ENCODE results near the gene CTBP1.
A peak's percentile ranks its signal among the peaks of the same experiment; 100 is the strongest.

The CTBP1 gene

DNA sequence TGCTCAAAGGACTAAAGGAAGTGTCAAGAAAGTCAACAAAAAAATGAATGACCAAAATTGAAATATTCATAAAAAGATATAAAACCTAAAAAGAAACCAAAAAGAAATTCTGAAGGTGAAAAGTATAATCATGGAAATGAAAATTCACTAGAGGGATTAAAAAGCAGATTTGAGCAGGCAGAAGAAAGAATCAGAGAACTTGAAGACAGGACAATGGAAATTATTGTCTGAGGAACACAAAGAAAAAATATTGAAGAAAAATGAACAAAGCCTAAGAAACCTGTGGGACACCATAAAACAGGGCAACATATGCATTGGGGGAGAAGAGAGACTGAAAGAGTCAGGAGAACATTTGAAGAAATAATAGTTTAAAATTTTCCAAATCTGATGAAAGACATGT is 66.6 kb downstream of the CTBP1 start:
- H3K27ac Mint-ChIP-seq: no peak overlapping the region
- peak overlapping the region in 1 of 2 donors; percentile 45 for H3K4me3 Mint-ChIP-seq
- DNase-seq (no peak), ATAC-seq (replicated peaks) (no peak)
- H3K36me3 Mint-ChIP-seq (ENCODE audit: insufficient read depth): peaks cover 7% of the 10 kb centered on the region
- H3K9me3 Mint-ChIP-seq: peaks cover 8 to 10% of the 10 kb centered on the region in 2 donors
- H3K27me3 Mint-ChIP-seq: no peaks in the 10 kb centered on the region
- peaks cover 30 to 45% of the 10 kb centered on the region in 2 donors for H3K4me1 Mint-ChIP-seq (ENCODE audit: low read depth in 2 of 2)

DNA sequence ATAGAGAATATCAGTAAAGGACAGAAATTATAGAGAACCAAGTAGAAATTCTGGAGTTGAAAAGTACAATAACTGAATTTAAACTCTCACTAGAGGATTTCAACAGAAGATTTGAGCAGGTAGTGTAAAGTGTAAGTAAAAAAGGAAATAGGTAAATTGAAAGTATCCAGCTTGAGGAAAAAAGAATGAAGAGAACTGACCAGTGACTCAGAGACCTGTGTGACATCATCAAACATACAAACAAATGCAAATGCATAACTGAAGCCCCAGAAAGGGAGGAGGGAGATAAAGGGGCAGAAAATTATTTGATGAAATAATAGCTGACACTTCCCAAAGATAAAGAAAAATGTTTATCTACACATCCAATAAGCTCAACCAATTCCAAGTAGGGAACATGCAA is 68.3 kb downstream of the CTBP1 start:
- peaks cover 15% of the 10 kb centered on the region for H3K36me3 Mint-ChIP-seq (ENCODE audit: insufficient read depth)
- H3K27me3 Mint-ChIP-seq: no peaks in the 10 kb centered on the region
- peaks cover 8 to 10% of the 10 kb centered on the region in 2 donors for H3K9me3 Mint-ChIP-seq
- ATAC-seq (replicated peaks) (no peak), DNase-seq (no peak)
- H3K27ac Mint-ChIP-seq: no peak overlapping the region
- H3K4me1 Mint-ChIP-seq (ENCODE audit: low read depth in 2 of 2): peaks cover 40 to 54% of the 10 kb centered on the region in 2 donors
- peak overlapping the region; percentile 3 to 50 for H3K4me3 Mint-ChIP-seq

DNA sequence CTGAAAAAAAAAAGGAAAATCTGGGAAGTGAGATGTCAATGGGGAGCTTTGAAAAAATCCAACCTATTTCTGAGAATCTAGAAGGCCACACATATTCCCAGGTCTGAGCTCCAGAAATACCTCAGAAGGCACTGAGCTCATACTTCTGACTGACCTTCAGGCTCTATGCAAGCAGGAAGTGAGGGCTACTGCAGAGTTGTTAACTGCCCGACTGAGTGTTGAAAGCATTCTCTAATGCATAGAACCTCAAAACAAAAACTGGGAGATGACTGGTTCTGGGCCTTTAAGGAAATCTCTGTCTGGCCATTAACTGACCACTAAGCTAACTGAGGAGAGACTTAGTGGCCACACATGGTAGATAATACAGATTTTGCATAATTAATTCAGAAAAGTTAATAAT is 69.0 kb downstream of the CTBP1 start:
- ATAC-seq (replicated peaks) (no peak), DNase-seq (no peak)
- H3K4me1 Mint-ChIP-seq (ENCODE audit: low read depth in 2 of 2): peaks cover 43 to 57% of the 10 kb centered on the region in 2 donors
- peak overlapping the region in 1 of 2 donors; percentile 50 for H3K4me3 Mint-ChIP-seq
- no peak overlapping the region for H3K27ac Mint-ChIP-seq
- H3K9me3 Mint-ChIP-seq: peaks cover 8 to 10% of the 10 kb centered on the region in 2 donors
- H3K36me3 Mint-ChIP-seq (ENCODE audit: insufficient read depth): peaks cover 15% of the 10 kb centered on the region
- H3K27me3 Mint-ChIP-seq: no peaks in the 10 kb centered on the region

DNA sequence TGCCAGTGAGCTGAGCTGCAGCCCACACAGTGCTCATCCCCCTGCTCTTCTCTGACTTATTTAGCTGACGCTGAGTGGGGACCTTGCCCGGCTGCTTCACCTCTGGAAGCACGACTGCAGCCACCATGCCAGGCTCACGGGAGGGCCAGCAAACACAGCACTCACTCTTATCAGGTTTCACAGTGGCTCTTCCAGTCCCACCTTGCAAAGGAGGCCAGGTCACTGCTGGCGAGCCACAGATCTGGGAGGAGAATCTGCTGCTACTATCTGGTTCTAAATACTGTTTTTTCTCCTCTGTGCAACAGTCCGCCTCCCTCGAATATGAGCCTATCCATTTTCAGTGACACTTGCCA is 69.9 kb downstream of the CTBP1 start:
- Mint-ChIP-seq H3K9me3 (peaks cover 8 to 10% of the 10 kb centered on the region in 2 donors), H3K27ac (peak overlapping the region in 1 of 2 donors; percentile 71), H3K4me3 (peak overlapping the region; percentile 45 to 71), H3K4me1 (ENCODE audit: low read depth in 2 of 2) (peaks cover 41 to 54% of the 10 kb centered on the region in 2 donors), H3K27me3 (no peaks in the 10 kb centered on the region), H3K36me3 (ENCODE audit: insufficient read depth) (peaks cover 15% of the 10 kb centered on the region)
- ATAC-seq (replicated peaks) (no peak), DNase-seq (no peak)

DNA sequence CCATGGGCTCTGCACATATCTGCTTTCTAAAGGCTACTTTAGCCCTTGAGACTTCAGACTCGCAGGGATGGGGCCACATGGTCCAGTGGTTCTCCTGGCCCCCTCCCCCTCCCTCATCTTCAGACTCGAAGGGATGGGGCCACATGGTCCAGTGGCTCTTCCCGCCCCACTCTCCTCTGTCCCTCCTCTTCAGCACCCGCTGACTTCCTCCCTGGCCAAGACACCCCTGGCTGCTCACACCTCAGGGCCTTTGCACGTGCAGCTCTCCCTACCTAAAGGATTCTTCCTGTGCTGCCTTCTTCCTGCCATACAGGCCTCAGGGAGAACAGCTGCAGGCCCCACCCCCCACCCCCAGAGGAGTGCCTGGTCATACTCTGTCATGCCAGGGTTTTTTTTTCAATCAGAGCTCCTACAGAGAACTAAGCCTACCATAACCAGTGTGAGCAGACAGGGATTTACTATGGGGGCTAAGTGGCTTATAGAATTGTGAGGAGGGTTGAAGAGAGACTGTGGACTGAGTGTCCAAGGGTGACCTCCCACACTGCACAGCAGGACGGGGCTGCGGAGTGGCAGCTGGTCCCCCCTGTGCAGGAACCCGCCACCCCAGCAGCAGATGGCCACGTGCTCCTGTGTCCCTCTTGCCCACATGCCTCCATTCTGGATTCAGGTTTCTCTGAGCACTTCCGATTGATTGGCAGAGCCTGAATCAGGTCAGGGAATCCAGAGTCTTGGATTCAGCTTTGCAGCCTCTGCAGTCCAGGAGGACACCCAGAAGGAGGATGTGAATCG is 70.4 kb downstream of the CTBP1 start:
- H3K4me1 Mint-ChIP-seq (ENCODE audit: low read depth in 2 of 2): peaks cover 44 to 51% of the 10 kb centered on the region in 2 donors
- no peak for ATAC-seq (replicated peaks)
- no peak for DNase-seq
- H3K9me3 Mint-ChIP-seq: peaks cover 8 to 10% of the 10 kb centered on the region in 2 donors
- peak overlapping the region; percentile 66 to 71 for H3K4me3 Mint-ChIP-seq
- no peaks in the 10 kb centered on the region for H3K27me3 Mint-ChIP-seq
- peak overlapping the region in 1 of 2 donors; percentile 71 for H3K27ac Mint-ChIP-seq
- peaks cover 15% of the 10 kb centered on the region for H3K36me3 Mint-ChIP-seq (ENCODE audit: insufficient read depth)

DNA sequence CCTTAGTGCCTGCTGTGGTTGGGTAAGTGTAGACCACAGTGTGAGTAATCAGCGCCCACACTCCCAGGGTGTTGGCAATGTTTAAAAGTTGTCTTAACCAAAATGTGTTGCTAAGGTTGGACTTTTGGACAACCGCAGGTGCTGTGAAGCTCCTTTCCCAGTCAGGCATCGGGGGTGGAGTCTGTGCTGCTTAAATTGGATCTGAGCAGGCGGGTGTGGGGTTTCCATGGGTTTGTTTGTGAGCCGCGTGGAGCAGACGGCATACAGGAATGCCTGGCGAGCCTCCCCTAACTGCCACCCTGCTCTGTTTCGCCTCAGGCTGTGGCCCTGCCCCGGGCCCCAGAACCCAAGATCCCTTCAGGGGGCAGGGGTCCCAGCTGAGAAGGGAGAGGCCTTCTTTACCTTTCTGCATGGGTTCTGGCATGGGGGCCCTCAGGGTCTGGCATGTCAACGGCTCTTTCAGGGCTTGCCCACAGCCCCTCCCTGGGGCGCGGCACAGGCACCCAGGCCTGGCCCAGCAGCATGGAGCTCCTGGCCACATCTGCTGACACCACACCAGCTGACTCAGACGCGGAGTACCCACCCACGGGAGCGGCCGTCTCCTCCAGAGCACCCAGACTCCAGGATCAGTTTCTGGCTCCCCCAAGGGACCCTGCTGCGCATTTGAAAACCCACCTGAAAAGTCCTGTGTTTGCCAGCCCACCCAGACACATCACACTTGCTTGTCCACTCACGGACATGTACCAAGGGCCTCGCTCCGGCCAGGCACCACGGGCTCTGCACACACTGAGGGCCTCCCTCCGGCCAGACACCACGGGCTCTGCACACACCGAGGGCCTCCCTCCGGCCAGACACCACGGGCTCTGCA is 71.4 kb downstream of the CTBP1 start:
- Mint-ChIP-seq H3K9me3 (peaks cover 8 to 10% of the 10 kb centered on the region in 2 donors), H3K27me3 (no peaks in the 10 kb centered on the region), H3K27ac (peak overlapping the region; percentile 0 to 2), H3K4me3 (peak overlapping the region; percentile 75), H3K4me1 (ENCODE audit: low read depth in 2 of 2) (peaks cover 48% of the 10 kb centered on the region in 2 donors), H3K36me3 (ENCODE audit: insufficient read depth) (peaks cover 19% of the 10 kb centered on the region)
- DNase-seq (peak; percentile 74 to 79 (median 77)), ATAC-seq (replicated peaks) (peak; percentile 94)

DNA sequence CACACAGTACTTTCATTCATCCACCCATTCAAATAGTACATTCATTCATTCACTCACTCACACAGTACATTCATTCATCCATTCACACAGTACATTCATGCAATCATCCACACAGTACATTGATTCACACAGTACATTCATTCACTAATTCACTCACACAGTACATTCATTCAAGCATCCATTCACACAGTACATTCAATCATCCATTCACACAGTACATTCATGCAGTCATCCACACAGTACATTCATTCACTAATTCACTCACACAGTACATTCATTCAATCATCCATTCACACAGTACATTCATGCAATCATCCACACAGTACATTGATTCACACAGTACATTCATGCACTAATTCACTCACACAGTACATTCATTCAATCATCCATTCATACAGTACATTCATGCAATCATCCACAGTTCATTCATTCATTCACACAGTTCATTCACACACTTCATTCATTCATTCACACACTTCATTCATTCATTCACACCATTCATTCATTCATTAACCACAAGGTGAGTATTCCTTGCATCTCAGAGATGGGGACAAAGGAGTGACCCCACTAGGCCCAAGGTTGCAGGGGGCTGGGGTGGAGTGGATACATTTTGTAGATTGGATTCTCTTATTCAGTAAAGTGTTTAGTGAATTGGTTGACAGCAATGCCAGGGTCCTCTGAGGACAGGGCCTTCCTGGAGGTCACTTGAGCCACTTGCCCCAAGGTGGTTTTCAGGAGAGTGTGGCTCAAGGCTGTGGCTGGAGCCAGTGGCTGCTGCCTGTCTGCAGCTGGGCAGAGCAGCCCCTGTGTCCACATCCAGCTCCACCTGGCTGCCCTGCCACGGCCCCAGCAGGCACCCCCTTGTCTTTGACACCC is 72.3 kb downstream of the CTBP1 start:
- H3K36me3 Mint-ChIP-seq (ENCODE audit: insufficient read depth): peaks cover 22% of the 10 kb centered on the region
- ATAC-seq (replicated peaks) (no peak), DNase-seq (no peak)
- H3K4me3 Mint-ChIP-seq: peak overlapping the region; percentile 75
- peaks cover 6 to 10% of the 10 kb centered on the region in 2 donors for H3K9me3 Mint-ChIP-seq
- H3K27ac Mint-ChIP-seq: peak overlapping the region; percentile 0 to 2
- peaks cover 44 to 45% of the 10 kb centered on the region in 2 donors for H3K4me1 Mint-ChIP-seq (ENCODE audit: low read depth in 2 of 2)
- H3K27me3 Mint-ChIP-seq: peaks cover 0 to 1% of the 10 kb centered on the region in 2 donors

DNA sequence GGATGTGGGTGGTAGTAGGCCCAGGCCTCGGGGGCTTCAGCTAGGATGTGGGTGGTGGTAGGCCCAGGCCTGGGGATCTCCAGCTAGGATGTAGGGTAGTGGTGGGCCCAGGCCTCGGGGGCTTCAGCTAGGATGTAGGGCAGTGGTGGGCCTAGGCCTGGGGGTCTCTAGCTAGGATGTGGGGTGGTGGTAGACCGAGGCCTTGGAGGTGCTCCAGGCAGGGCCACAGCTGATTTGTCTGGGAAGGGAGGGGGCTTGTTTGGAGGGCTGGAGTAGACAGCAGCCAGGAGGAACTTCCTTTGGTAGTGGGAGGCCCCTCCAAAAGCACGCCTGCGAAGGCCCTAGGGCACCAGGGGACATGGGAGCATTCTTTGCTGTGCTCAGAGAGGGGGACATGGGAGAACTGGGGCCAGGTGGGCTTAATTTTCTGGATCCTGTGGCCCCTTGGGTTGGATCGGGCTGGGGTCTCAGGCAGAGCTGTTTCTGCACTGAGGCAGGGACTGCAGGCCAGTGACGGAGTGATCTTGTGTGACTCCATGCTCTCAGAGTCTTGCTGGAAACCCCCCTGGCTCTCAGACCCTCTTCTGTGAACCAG is 73.2 kb downstream of the CTBP1 start:
- Mint-ChIP-seq H3K9me3 (peaks cover 2 to 5% of the 10 kb centered on the region in 2 donors), H3K4me1 (ENCODE audit: low read depth in 2 of 2) (peaks cover 41 to 44% of the 10 kb centered on the region in 2 donors), H3K4me3 (no peak overlapping the region), H3K27ac (no peak overlapping the region), H3K36me3 (ENCODE audit: insufficient read depth) (peaks cover 28% of the 10 kb centered on the region), H3K27me3 (peaks cover 0 to 7% of the 10 kb centered on the region in 2 donors)
- DNase-seq: no peak
- no peak for ATAC-seq (replicated peaks)

DNA sequence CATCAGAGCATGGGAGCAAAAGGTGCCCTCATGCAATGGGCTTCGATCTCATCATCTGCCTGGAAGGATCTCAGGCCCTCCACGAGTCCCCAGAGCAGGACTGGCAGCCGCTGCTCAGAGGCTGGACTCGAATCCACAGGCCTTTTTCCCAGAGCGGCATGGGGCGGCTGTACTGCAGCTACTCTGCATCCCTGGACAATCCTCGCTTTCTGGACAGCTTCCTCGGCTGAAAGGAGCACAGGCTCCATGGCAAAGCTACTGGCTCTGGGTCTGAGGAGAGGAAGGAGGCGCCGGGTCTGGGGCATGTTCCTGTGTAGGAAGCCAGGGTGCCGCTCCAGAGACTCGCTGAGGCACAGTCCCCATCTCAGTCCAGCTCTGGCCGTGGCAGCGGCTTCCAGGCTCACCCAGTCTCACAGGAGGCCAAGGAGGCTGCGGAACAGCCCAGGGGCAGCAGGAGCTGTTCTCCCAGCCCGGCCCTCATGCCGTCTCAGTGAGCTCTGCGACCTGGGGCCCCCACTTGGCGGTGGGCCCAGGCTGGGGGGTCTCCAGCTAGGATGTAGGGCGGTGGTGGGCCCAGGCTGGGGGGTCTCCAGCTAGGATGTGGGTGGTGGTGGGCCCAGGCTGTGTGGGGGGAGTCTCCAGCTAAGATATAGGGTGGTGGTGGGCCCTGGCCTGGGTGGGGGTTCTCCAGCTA is 73.8 kb downstream of the CTBP1 start:
- no peak for DNase-seq
- no peak overlapping the region for H3K4me3 Mint-ChIP-seq
- peaks cover 25% of the 10 kb centered on the region for H3K36me3 Mint-ChIP-seq (ENCODE audit: insufficient read depth)
- H3K27me3 Mint-ChIP-seq: peaks cover 0 to 7% of the 10 kb centered on the region in 2 donors
- no peak overlapping the region for H3K27ac Mint-ChIP-seq
- H3K4me1 Mint-ChIP-seq (ENCODE audit: low read depth in 2 of 2): peaks cover 40 to 41% of the 10 kb centered on the region in 2 donors
- no peaks in the 10 kb centered on the region for H3K9me3 Mint-ChIP-seq
- no peak for ATAC-seq (replicated peaks)

DNA sequence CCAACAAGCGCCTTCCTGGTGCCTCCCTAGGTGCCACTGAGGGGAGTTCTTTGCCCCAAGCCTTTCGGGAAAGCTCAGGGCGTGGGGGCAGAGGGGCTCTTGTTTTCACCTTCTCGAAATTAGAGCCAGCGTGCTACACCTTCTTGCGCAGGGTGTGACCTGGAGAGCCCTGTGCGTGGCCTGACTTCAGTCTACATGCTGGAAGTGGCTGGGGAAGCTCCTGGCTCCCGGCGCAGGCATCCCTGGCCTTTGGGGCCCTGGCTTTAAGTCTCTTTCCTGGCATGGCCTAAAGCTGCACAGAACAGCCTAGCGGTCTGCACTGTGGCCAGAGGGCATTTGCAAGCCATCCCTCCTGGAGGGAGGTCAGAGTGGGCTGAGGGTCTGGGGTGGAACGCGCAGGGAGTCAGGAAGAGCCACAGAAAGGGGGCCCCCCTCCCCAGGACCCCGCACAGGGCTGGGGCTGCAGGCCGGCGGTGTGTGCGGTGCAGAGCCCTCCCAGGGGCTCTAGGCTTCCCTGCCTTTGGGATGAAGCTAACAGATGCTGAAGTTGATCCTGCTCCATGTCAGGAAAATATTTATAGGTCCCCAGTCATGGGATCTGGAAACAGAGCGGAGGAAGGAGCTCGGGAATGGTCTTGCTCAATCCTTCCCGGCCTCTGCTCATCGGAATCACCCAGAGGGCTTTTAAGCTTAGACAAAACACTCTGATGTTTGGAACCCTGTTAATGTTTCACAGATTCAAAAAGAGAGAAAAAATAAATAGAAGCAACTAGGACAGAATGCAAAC is 75.8 kb downstream of the CTBP1 start:
- peak overlapping the region; percentile 80 to 83 for H3K4me3 Mint-ChIP-seq

DNA sequence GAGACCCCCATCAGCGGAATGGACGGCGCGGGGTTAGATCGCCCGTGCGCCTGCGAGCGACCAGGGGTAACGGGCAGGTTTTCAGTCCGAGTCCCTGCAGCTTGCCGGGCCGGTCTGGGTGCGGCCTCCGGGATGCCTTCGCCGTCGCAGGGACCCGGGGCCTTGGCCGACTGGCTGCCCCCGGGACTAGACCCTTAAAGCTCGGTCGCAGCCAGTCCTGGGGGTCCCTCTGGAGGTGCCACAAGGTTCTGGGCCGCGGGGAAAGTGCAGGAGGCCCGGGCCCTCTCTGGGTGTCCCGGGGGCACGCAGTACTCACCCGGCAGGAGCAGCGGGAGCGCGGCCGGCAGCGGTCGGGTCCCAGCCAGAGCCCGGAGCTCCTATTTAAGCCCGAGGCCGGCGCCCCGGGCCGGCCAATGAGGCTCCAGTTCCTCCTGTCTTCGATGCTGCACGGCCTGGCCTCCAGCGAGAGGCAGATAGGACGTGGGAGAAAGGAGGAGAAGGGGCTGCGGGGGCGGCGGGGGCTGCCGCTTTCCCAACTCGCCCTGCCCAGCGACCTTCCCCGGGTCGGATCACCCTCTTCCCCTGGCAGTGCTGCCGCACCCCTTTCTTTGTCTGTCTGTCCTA is 76.6 kb downstream of the CTBP1 start, which contains the start of gene SPON2:
SPON2 (minus strand) TSS at position 356 of the 624 bp plus-strand sequence.
- Mint-ChIP-seq H3K27me3 (peaks cover 0 to 7% of the 10 kb centered on the region in 2 donors), H3K27ac (peak within 1 kb of the TSS; percentile 83 to 92), H3K9me3 (no peaks in the 10 kb centered on the region), H3K4me3 (peak within 1 kb of the TSS; percentile 80 to 83), H3K4me1 (ENCODE audit: low read depth in 2 of 2) (peaks cover 43 to 45% of the 10 kb centered on the region in 2 donors), H3K36me3 (ENCODE audit: insufficient read depth) (peaks cover 40% of the 10 kb centered on the region)
- DNase-seq (no peak), ATAC-seq (replicated peaks) (no peak)

More for the DNA sequence above, 75.8 kb downstream of the CTBP1 start:
- DNase-seq (no peak), ATAC-seq (replicated peaks) (no peak)
- H3K4me1 Mint-ChIP-seq (ENCODE audit: low read depth in 2 of 2): peaks cover 42 to 44% of the 10 kb centered on the region in 2 donors
- no peaks in the 10 kb centered on the region for H3K9me3 Mint-ChIP-seq
- peaks cover 37% of the 10 kb centered on the region for H3K36me3 Mint-ChIP-seq (ENCODE audit: insufficient read depth)
- peaks cover 0 to 7% of the 10 kb centered on the region in 2 donors for H3K27me3 Mint-ChIP-seq
- peak overlapping the region; percentile 44 to 71 for H3K27ac Mint-ChIP-seq

All from effector memory CD8-positive, alpha-beta T cell (primary cell).